ENCODE results near the gene PRR13. TPM values are rescaled to one million over a fixed set of nuclear protein-coding genes. Genes with fewer than 3 reads are reported as not detected.

The PRR13 gene
- total and polyA plus RNA-seq, 2 of the 13 experiments (the other 11 are each of a cell fraction or from before 2014, with no cell fraction given), result 65.0 to 102 TPM

DNA sequence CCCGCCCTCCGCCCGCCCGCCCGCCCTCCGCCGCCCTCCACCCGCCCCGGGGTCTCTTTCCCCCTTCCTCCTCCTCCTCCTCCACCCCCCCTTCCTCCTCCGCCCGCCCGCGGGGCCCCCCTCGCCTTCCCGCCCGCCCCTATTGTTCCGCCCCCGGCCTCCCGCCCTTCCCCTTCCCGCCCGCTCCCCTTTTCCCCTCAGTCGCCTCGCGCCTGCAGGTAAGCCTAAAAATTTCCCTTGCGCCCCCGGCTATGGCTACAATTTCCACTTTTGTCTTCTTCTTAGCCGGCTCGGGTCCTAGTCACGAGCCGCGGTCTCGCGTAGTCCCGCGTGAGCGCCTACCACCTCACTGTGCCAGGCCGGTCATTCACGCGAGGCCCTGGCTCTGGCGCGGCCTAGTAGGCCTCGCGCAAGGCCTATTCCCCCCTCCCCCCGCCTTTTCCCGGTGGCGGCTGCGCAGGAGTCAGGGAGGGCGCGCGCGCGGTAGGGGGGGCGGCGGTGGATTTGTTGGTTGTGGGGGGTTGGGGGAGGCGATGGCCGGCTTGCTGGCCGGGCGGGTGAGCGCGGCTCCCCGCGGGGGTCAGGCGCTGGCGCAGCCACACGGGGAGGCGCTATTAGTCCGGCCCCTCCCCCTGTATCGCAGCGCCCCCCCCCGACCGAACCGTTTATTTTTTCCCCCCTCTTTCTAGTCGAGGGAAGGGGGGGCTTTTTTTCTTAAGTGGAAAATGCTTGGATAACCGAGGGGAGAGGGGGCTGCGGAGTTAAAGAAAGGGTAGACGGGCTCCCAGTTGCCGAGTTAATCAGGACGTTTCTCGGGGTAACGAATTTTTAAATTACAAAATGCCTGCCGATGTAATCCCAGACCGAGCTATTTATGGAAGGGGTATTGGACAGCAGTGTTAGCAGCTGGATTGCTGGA is 10.9 kb downstream of the PRR13 start (continued):
- TF ChIP-seq, protein P1, sequence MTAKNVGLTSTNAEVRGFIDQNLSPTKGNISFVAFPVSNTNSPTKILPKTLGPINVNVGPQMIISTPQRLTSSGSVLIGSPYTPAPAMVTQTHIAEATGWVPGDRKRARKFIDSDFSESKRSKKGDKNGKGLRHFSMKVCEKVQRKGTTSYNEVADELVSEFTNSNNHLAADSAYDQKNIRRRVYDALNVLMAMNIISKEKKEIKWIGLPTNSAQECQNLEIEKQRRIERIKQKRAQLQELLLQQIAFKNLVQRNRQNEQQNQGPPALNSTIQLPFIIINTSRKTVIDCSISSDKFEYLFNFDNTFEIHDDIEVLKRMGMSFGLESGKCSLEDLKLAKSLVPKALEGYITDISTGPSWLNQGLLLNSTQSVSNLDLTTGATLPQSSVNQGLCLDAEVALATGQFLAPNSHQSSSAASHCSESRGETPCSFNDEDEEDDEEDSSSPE (CRISPR knock-in tag; IDR thresholded peaks at IDR 0.05), result peak; percentile 64; the same call in 1 of the 2 replicates
- TF ChIP-seq, protein P2, sequence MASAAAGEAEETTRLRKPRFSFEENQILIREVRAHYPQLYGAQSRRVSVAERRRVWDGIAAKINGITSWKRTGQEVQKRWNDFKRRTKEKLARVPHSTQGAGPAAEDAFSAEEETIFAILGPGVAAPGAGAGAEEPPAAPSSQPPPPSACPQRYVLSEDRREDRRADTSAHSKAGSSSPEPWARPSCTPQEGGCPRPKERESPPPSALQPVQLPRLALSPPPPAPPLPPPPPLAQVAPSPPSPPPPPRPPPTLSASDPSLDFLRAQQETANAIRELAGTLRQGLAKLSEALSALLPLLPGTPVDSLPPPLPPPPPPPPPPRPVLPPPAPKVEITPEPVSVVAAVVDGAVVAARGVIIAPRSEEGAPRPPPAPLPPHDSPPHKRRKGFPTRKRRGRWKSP (CRISPR knock-in tag; IDR thresholded peaks at IDR 0.05), result no peak; the same call in 1 of the 2 replicates
- peak; percentile 28 for TF ChIP-seq SRSF1 (optimal IDR thresholded peaks at IDR 0.05; ENCODE audit: low read depth, low read length)
- no peak for TF ChIP-seq EZH2 (conservative IDR thresholded peaks at IDR 0.05; ENCODE audit: low read depth, low read length)
- TF ChIP-seq ZFP82 (CRISPR knock-in tag; IDR thresholded peaks at IDR 0.05; ENCODE audit: borderline replicate concordance), result no peak
- TF ChIP-seq, protein P3, sequence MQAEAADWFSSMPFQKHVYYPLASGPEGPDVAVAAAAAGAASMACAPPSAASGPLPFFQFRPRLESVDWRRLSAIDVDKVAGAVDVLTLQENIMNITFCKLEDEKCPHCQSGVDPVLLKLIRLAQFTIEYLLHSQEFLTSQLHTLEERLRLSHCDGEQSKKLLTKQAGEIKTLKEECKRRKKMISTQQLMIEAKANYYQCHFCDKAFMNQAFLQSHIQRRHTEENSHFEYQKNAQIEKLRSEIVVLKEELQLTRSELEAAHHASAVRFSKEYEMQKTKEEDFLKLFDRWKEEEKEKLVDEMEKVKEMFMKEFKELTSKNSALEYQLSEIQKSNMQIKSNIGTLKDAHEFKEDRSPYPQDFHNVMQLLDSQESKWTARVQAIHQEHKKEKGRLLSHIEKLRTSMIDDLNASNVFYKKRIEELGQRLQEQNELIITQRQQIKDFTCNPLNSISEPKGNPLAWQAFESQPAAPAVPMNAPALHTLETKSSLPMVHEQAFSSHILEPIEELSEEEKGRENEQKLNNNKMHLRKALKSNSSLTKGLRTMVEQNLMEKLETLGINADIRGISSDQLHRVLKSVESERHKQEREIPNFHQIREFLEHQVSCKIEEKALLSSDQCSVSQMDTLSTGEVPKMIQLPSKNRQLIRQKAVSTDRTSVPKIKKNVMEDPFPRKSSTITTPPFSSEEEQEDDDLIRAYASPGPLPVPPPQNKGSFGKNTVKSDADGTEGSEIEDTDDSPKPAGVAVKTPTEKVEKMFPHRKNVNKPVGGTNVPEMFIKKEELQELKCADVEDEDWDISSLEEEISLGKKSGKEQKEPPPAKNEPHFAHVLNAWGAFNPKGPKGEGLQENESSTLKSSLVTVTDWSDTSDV (CRISPR knock-in tag; IDR thresholded peaks at IDR 0.05), result 0 out of 2 replicates have a peak, but pooled peaks have one; percentile 70
- TF ChIP-seq ZFP36L1 (CRISPR knock-in tag; IDR thresholded peaks at IDR 0.05), result no peak
- TF ChIP-seq POLR2A (IDR thresholded peaks at IDR 0.05; ENCODE audit: insufficient read depth in 1 of 2, low read depth in 2 of 2, low read length in 2 of 2), result peak in 1 of 2 experiments; percentile 70; a peak in 3 of 4 replicates
- TF ChIP-seq HNRNPLL (IDR thresholded peaks at IDR 0.05; ENCODE audit: low read depth, low read length, poor library complexity, severe bottlenecking), result no peak
- 0 out of 2 replicates have a peak, but pooled peaks have one; percentile 42 for TF ChIP-seq KDM4B (CRISPR knock-in tag; IDR thresholded peaks at IDR 0.05)
- TF ChIP-seq SP5 (CRISPR knock-in tag; IDR thresholded peaks at IDR 0.05; ENCODE audit: borderline replicate concordance, low read depth), result peak; percentile 14; the same call in 1 of the 2 replicates
- TF ChIP-seq KDM1A (CRISPR knock-in tag; IDR thresholded peaks at IDR 0.05), result no peak
- TF ChIP-seq, protein P4, sequence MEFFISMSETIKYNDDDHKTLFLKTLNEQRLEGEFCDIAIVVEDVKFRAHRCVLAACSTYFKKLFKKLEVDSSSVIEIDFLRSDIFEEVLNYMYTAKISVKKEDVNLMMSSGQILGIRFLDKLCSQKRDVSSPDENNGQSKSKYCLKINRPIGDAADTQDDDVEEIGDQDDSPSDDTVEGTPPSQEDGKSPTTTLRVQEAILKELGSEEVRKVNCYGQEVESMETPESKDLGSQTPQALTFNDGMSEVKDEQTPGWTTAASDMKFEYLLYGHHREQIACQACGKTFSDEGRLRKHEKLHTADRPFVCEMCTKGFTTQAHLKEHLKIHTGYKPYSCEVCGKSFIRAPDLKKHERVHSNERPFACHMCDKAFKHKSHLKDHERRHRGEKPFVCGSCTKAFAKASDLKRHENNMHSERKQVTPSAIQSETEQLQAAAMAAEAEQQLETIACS (CRISPR knock-in tag; IDR thresholded peaks at IDR 0.05), result peak; percentile 72; the same call in 1 of the 2 replicates
- no peak for TF ChIP-seq MAFF (IDR thresholded peaks at IDR 0.05; ENCODE audit: low read depth, low read length)
- no peak for TF ChIP-seq ZNF713 (CRISPR knock-in tag; IDR thresholded peaks at IDR 0.05)
- TF ChIP-seq ZBTB21 (CRISPR knock-in tag; IDR thresholded peaks at IDR 0.05), result peak; percentile 33; the same call in 1 of the 2 replicates
- 0 out of 2 replicates have a peak, but pooled peaks have one; percentile 44 for TF ChIP-seq ZNF703 (CRISPR knock-in tag; IDR thresholded peaks at IDR 0.05; ENCODE audit: borderline replicate concordance)
- TF ChIP-seq ZNF550 (CRISPR knock-in tag; IDR thresholded peaks at IDR 0.05; ENCODE audit: borderline replicate concordance), result no peak
- TF ChIP-seq FOXK1 (CRISPR knock-in tag; IDR thresholded peaks at IDR 0.05; ENCODE audit: borderline replicate concordance, low read depth), result peak; percentile 49; the same call in 1 of the 2 replicates
- TF ChIP-seq SIN3B (IDR thresholded peaks at IDR 0.05; ENCODE audit: low read length), result no peak
- no peak for TF ChIP-seq RXRB (CRISPR knock-in tag; IDR thresholded peaks at IDR 0.05; ENCODE audit: borderline replicate concordance)
- TF ChIP-seq ZNF556 (CRISPR knock-in tag; IDR thresholded peaks at IDR 0.05; ENCODE audit: borderline replicate concordance), result peak; percentile 8; the same call in 1 of the 2 replicates
- TF ChIP-seq MIXL1 (CRISPR knock-in tag; IDR thresholded peaks at IDR 0.05), result no peak
- 0 out of 2 replicates have a peak, but pooled peaks have one; percentile 30 for TF ChIP-seq ZNF256 (CRISPR knock-in tag; conservative IDR thresholded peaks at IDR 0.05)

Data from HepG2 (cell line).